ENCODE results near the gene STXBP6. TPM values are rescaled to one million over a fixed set of nuclear protein-coding genes. Genes with fewer than 3 reads are reported as not detected.

Gene STXBP6
- total and polyA plus RNA-seq, 2 of the 13 experiments (the other 11 are each of a cell fraction or from before 2014, with no cell fraction given), result 35.3 to 42.8 TPM

DNA sequence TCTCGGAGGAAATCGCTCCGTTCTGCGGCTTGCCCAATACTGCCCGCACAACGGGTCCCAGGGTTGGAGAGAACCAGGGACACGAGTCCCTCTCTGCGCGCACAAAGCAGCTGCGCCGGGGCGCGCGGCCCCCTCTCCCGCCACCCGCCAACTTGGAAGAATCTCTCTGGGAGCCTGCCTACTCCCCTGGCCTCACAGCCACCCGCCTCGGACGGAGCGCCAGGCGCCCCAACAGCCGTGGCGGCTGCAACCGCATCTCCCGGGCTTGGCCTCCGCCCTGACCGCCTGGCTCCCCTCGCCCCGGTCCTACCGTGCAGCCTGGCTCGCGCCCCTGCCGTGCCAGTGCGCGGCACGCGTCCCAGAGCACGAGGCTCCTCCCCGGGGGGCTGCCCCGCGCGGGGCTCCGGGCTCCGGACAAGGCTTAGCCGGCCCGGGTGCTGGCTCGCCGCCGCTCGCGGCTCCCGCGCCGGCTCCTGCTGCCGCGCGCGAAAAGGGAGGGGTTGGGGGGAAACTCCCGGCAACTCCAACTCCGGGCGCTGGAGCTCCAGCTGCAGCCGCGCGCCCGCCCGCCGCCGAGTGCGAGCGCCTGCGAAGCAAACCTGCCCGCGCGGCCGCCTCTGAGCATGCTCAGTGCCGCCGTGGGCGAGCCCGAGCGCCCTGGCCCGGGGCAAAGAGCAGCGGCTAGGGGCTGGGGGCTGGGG is at the start of gene STXBP6 (continued):
- TF ChIP-seq ZNF33A (CRISPR knock-in tag; IDR thresholded peaks at IDR 0.05; ENCODE audit: borderline replicate concordance), result no peak
- TF ChIP-seq ZKSCAN1 (IDR thresholded peaks at IDR 0.05; ENCODE audit: low read length), result 0 out of 2 replicates have a peak, but pooled peaks have one; percentile 7
- peak; percentile 71; the same call in 1 of the 2 replicates for TF ChIP-seq ERF (CRISPR knock-in tag; IDR thresholded peaks at IDR 0.05)
- TF ChIP-seq ZNF607 (CRISPR knock-in tag; IDR thresholded peaks at IDR 0.05; ENCODE audit: borderline replicate concordance), result peak; percentile 76
- TF ChIP-seq, protein P1, sequence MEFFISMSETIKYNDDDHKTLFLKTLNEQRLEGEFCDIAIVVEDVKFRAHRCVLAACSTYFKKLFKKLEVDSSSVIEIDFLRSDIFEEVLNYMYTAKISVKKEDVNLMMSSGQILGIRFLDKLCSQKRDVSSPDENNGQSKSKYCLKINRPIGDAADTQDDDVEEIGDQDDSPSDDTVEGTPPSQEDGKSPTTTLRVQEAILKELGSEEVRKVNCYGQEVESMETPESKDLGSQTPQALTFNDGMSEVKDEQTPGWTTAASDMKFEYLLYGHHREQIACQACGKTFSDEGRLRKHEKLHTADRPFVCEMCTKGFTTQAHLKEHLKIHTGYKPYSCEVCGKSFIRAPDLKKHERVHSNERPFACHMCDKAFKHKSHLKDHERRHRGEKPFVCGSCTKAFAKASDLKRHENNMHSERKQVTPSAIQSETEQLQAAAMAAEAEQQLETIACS (CRISPR knock-in tag; IDR thresholded peaks at IDR 0.05), result peak; percentile 90
- TF ChIP-seq NPAS2 (CRISPR knock-in tag; IDR thresholded peaks at IDR 0.05; ENCODE audit: borderline replicate concordance), result no peak
- no peak for TF ChIP-seq NFYC (CRISPR knock-in tag; IDR thresholded peaks at IDR 0.05)
- no peak for TF ChIP-seq LCORL (IDR thresholded peaks at IDR 0.05)
- no peak; the same call in 1 of the 2 replicates for TF ChIP-seq LCORL (CRISPR knock-in tag; IDR thresholded peaks at IDR 0.05)
- TF ChIP-seq CREM (IDR thresholded peaks at IDR 0.05), result no peak
- no peak for TF ChIP-seq CREM (CRISPR knock-in tag; IDR thresholded peaks at IDR 0.05)
- TF ChIP-seq ZNF317 (CRISPR knock-in tag; IDR thresholded peaks at IDR 0.05), result 0 out of 2 replicates have a peak, but pooled peaks have one; percentile 33
- TF ChIP-seq SALL2 (CRISPR knock-in tag; IDR thresholded peaks at IDR 0.05), result 0 out of 2 replicates have a peak, but pooled peaks have one; percentile 38
- TF ChIP-seq MIXL1 (CRISPR knock-in tag; IDR thresholded peaks at IDR 0.05), result 0 out of 2 replicates have a peak, but pooled peaks have one; percentile 9
- peak; percentile 60; the same call in 1 of the 2 replicates for TF ChIP-seq ZZZ3 (CRISPR knock-in tag; IDR thresholded peaks at IDR 0.05; ENCODE audit: borderline replicate concordance)
- peak; percentile 43; the same call in 1 of the 2 replicates for TF ChIP-seq IRF2 (CRISPR knock-in tag; IDR thresholded peaks at IDR 0.05)
- TF ChIP-seq U2AF1 (optimal IDR thresholded peaks at IDR 0.05; ENCODE audit: low read depth, low read length), result no peak
- peak; percentile 64; the same call in 1 of the 2 replicates for TF ChIP-seq ADNP (CRISPR knock-in tag; IDR thresholded peaks at IDR 0.05)
- no peak for TF ChIP-seq SMARCC2 (IDR thresholded peaks at IDR 0.05)
- TF ChIP-seq KDM3A (CRISPR knock-in tag; IDR thresholded peaks at IDR 0.05; ENCODE audit: low read depth), result no peak
- peak; percentile 65; the same call in 1 of the 2 replicates for TF ChIP-seq ESRRA (CRISPR knock-in tag; IDR thresholded peaks at IDR 0.05; ENCODE audit: low read depth)
- no peak for TF ChIP-seq ETV6 (CRISPR knock-in tag; conservative IDR thresholded peaks at IDR 0.05)
- TF ChIP-seq, protein P2, sequence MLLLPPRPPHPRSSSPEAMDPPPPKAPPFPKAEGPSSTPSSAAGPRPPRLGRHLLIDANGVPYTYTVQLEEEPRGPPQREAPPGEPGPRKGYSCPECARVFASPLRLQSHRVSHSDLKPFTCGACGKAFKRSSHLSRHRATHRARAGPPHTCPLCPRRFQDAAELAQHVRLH (CRISPR knock-in tag; IDR thresholded peaks at IDR 0.05; ENCODE audit: borderline replicate concordance, low read depth), result no peak; the same call in 1 of the 2 replicates
- 0 out of 2 replicates have a peak, but pooled peaks have one; percentile 21 for TF ChIP-seq CENPX (CRISPR knock-in tag; IDR thresholded peaks at IDR 0.05)
- peak; percentile 72 for TF ChIP-seq AGO2 (optimal IDR thresholded peaks at IDR 0.05; ENCODE audit: low read depth, low read length)
- peak; percentile 99 for TF ChIP-seq ZNF563 (CRISPR knock-in tag; IDR thresholded peaks at IDR 0.05)

All from HepG2 (cell line).